Neutrophil (primary cell): Measurements from ENCODE around the gene RAB4A.

ENCODE experiments used
- H3K27ac ChIP-seq: fragments of 200-600 bp; sonication (generic); 2 replicates; pipeline ENCODE4 v1.5.1; 2016; ENCODE audit warnings: mild to moderate bottlenecking, moderate library complexity
- H3K27me3 ChIP-seq: fragments of 200-600 bp; sonication (generic); 2 replicates; pipeline ENCODE4 v1.6.0; 2016; ENCODE audit warnings: mild to moderate bottlenecking
- H3K36me3 ChIP-seq: fragments of 200-600 bp; sonication (generic); 2 replicates; pipeline ENCODE4 v1.5.1; 2017
- H3K4me1 ChIP-seq, 2 experiments: fragments of 200-600 bp in 1 of 2; sonication (generic) in 1 of 2; 1 replicate in 1 of 2; 2 replicates in 1 of 2; pipeline versions ENCODE4 v1.5.1 to v1.6.1; 2013 to 2016; ENCODE audit warnings: low read depth in 1 of 2, low read length in 1 of 2, mild to moderate bottlenecking in 1 of 2, moderate library complexity in 1 of 2; ENCODE audit not compliant: control insufficient read depth in 1 of 2, insufficient read depth in 1 of 2
- H3K4me3 ChIP-seq, 2 experiments: fragments of 200-600 bp in 1 of 2; sonication (generic) in 1 of 2; 1 replicate in 1 of 2; 2 replicates in 1 of 2; pipeline ENCODE4 v1.5.1; 2013 to 2016; ENCODE audit warnings: low read depth in 1 of 2, low read length in 1 of 2, mild to moderate bottlenecking in 1 of 2, moderate library complexity in 1 of 2
- H3K9me3 ChIP-seq: fragments of 200-600 bp; sonication (generic); 2 replicates; pipeline ENCODE4 v1.5.1; 2016
- CTCF ChIP-seq: fragments of 200-600 bp; sonication (generic); IDR thresholded peaks from 2 replicates; pipeline ENCODE4 v1.5.1; 2016; ENCODE audit warnings: antibody characterized with exemption

The RAB4A gene

DNA sequence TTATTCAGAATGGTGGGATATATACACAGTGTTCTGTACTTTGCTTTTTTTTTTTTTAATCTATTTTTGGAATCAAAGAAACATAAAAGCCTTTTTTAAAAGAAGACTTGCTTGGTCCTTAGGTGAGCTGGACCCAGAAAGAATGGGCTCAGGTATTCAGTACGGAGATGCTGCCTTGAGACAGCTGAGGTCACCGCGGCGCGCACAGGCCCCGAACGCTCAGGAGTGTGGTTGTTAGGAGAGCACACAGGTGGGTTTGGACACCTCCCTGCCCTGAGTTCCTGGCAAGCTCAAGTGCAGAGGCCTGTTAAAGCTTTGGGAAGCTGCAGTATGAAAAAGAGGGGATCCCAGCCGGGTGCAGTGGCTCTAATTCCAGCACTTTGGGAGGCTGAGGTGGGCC lies 31.8 kb downstream of the RAB4A start:
- peaks cover 12% of the 10 kb centered on the region for H3K36me3 ChIP-seq
- H3K4me3 ChIP-seq = no peak overlapping the region
- H3K4me1 ChIP-seq = no peaks in the 10 kb centered on the region
- no peaks in the 10 kb centered on the region for H3K27me3 ChIP-seq
- no peaks in the 10 kb centered on the region for H3K9me3 ChIP-seq
- H3K27ac ChIP-seq = no peak overlapping the region
- no peak for TF ChIP-seq CTCF

- peaks cover 12% of the 10 kb centered on the region for H3K36me3 ChIP-seq
These were observed 32.9 kb downstream of the RAB4A start for GRCh38 chr1:229303855-229304254.

GRCh38 chr1:229305392-229305791 lies 34.5 kb downstream of the RAB4A start:
- Histone ChIP-seq H3K9me3 (no peaks in the 10 kb centered on the region), H3K27ac (no peak overlapping the region), H3K27me3 (no peaks in the 10 kb centered on the region), H3K36me3 (no peaks in the 10 kb centered on the region), H3K4me3 (no peak overlapping the region), H3K4me1 (no peaks in the 10 kb centered on the region)
- TF ChIP-seq CTCF = no peak

More at GRCh38 chr1:229303855-229304254, 32.9 kb downstream of the RAB4A start:
- Histone ChIP-seq H3K27ac (no peak overlapping the region), H3K4me3 (no peak overlapping the region), H3K4me1 (no peaks in the 10 kb centered on the region), H3K27me3 (no peaks in the 10 kb centered on the region), H3K9me3 (no peaks in the 10 kb centered on the region)
- no peak for TF ChIP-seq CTCF

DNA sequence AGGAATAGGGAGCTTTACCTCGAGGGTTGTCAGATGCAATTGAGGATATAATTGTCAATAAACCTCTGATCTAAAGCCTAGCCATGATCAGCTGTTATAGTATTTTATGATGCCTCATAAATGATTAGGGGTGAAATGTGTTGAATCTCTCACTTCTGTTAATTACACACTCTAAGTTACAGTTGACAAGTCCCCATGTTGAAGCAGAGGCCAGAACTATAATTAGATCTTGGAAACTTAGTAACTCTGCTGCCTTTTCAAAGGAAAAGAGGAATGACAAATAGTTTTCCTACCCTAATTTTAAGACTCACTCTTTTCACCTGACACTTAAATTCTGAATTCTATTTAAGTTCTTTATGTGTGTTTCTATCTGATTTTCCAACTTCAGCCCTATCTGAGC lies 38.2 kb downstream of the RAB4A start:
- Histone ChIP-seq H3K27me3 (no peaks in the 10 kb centered on the region), H3K36me3 (no peaks in the 10 kb centered on the region), H3K9me3 (no peaks in the 10 kb centered on the region), H3K27ac (no peak overlapping the region), H3K4me3 (no peak overlapping the region), H3K4me1 (no peaks in the 10 kb centered on the region)
- no peak for TF ChIP-seq CTCF

DNA sequence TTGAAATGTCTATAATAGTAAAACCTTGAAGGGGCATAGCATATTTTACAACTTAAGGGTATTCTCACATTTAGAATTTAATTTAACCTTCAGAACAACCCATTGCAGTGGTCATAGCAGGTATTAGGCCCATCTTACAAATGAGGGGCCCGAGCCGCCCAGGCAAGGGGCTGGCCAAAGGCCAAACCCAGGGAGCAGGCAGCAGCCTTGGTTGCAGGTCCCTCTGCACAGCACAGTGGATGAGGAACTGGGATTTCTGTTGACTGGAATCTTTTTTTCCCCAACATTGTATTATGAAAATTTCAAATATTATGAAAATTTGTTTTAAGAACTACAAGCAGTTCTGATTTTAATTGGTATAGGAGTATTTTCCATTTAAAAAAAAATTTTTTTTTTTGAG lies 38.8 kb downstream of the RAB4A start:
- Histone ChIP-seq H3K27me3 (no peaks in the 10 kb centered on the region), H3K9me3 (no peaks in the 10 kb centered on the region), H3K27ac (no peak overlapping the region), H3K36me3 (no peaks in the 10 kb centered on the region), H3K4me1 (no peaks in the 10 kb centered on the region), H3K4me3 (no peak overlapping the region)
- TF ChIP-seq CTCF = no peak

DNA sequence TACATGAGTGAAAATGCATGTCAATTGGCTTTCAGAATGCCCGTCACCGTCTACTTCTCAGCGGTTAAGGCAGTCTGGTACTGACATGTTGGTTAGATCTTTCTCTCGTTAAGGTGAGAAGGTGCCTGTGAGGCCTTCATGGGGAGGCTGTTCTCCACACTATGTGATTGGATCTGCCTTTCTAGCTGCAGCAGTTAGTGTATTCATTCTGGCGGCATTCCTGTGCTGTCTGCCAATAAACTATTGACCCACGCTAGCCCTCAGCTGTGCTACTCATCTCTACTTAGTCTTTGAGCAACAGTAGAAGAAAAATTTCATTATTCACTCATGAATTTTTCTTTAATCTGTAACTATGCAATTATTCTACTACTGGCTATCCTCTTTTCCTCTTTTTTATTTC lies 39.9 kb downstream of the RAB4A start:
- Histone ChIP-seq H3K9me3 (no peaks in the 10 kb centered on the region), H3K27ac (no peak overlapping the region), H3K4me1 (no peaks in the 10 kb centered on the region), H3K4me3 (no peak overlapping the region), H3K27me3 (no peaks in the 10 kb centered on the region), H3K36me3 (no peaks in the 10 kb centered on the region)
- TF ChIP-seq CTCF = no peak
